SK-N-SH treated with all-trans-retinoic acid at 6 μM for 48 hours (cell line): ENCODE data around the gene IFT57.
A peak's percentile ranks its signal among the peaks of the same experiment; 100 is the strongest.

Source experiments
- ATAC-seq: fragments of 200-7000 bp; cut with Tn5 transposase; 3 replicates; pipeline ENCODE4 v1.9.1; 2020; ENCODE audit warnings: mild to moderate bottlenecking, moderate library complexity
- ARNTL ChIP-seq: fragments of 450-650 bp; formaldehyde crosslinking; IDR thresholded peaks from 2 replicates; pipeline ENCODE4 v1.5.0; 2020; ENCODE audit warnings: low read depth, mild to moderate bottlenecking, moderate library complexity, borderline replicate concordance
- BACH2 ChIP-seq: fragments of 250-450 bp; sonication (Bioruptor Pico); IDR thresholded peaks from 2 replicates; pipeline ENCODE4 v1.9.0; 2021; ENCODE audit warnings: mild to moderate bottlenecking, borderline replicate concordance
- CSDC2 ChIP-seq: fragments of 250-450 bp; sonication (Bioruptor Pico); IDR thresholded peaks from 2 replicates; pipeline ENCODE4 v1.5.0; 2020; ENCODE audit warnings: mild to moderate bottlenecking, moderate library complexity
- GLIS3 ChIP-seq: fragments of 250-450 bp; sonication (Bioruptor Pico); IDR thresholded peaks from 2 replicates; pipeline ENCODE4 v1.5.0; 2020; ENCODE audit warnings: mild to moderate bottlenecking, moderate library complexity
- ISL1 ChIP-seq: fragments of 250-450 bp; sonication (Bioruptor Pico); IDR thresholded peaks from 2 replicates; pipeline ENCODE4 v2.1.2; 2022; ENCODE audit warnings: mild to moderate bottlenecking, moderate library complexity
- OSR1 ChIP-seq: fragments of 250-450 bp; sonication (Bioruptor Pico); IDR thresholded peaks from 2 replicates; pipeline ENCODE4 v1.8.0; 2022; ENCODE audit warnings: moderate library complexity, mild to moderate bottlenecking, inconsistent platforms
- RARB ChIP-seq: fragments of 250-450 bp; sonication (Bioruptor Pico); IDR thresholded peaks from 2 replicates; pipeline ENCODE4 v1.8.0; 2021; ENCODE audit warnings: mild to moderate bottlenecking, moderate library complexity
- SNAI2 ChIP-seq: fragments of 250-450 bp; sonication (Bioruptor Pico); IDR thresholded peaks from 2 replicates; pipeline ENCODE4 v1.5.0; 2020; ENCODE audit warnings: mild to moderate bottlenecking, moderate library complexity
- TCF4 ChIP-seq: fragments of 250-450 bp; sonication (Bioruptor Pico); IDR thresholded peaks from 2 replicates; pipeline ENCODE4 v1.8.0; 2021; ENCODE audit warnings: mild to moderate bottlenecking, moderate library complexity, borderline replicate concordance
- ZFP30 ChIP-seq: fragments of 450-650 bp; formaldehyde crosslinking; IDR thresholded peaks from 2 replicates; pipeline ENCODE4 v1.5.0; 2022; ENCODE audit warnings: mild to moderate bottlenecking, moderate library complexity
- ZNF565 ChIP-seq: fragments of 450-650 bp; formaldehyde crosslinking; conservative IDR thresholded peaks from 2 replicates; pipeline ENCODE4 v1.5.0; 2020; ENCODE audit warnings: low read depth, mild to moderate bottlenecking, moderate library complexity
- ZNF8 ChIP-seq: fragments of 450-650 bp; formaldehyde crosslinking; IDR thresholded peaks from 2 replicates; pipeline ENCODE4 v1.5.0; 2020; ENCODE audit warnings: mild to moderate bottlenecking, moderate library complexity
- TF ChIP-seq, protein P1 (sequence below): fragments of 250-450 bp; sonication (Bioruptor Pico); IDR thresholded peaks from 2 replicates; pipeline ENCODE4 v1.5.0; 2020; ENCODE audit warnings: mild to moderate bottlenecking, moderate library complexity
- TF ChIP-seq, protein P2 (sequence below): fragments of 250-450 bp; sonication (Bioruptor Pico); IDR thresholded peaks from 2 replicates; pipeline ENCODE4 v1.5.1; 2021; ENCODE audit warnings: mild to moderate bottlenecking, moderate library complexity
- TF ChIP-seq, protein P3 (sequence below): fragments of 250-450 bp; sonication (Bioruptor Pico); IDR thresholded peaks from 2 replicates; pipeline ENCODE4 v1.8.0; 2020; ENCODE audit warnings: mild to moderate bottlenecking, moderate library complexity, borderline replicate concordance
- TF ChIP-seq, protein P4 (sequence below): fragments of 250-450 bp; sonication (Bioruptor Pico); IDR thresholded peaks from 2 replicates; pipeline ENCODE4 v1.8.0; 2021; ENCODE audit warnings: low read depth, mild to moderate bottlenecking, moderate library complexity, borderline replicate concordance

The IFT57 gene

DNA sequence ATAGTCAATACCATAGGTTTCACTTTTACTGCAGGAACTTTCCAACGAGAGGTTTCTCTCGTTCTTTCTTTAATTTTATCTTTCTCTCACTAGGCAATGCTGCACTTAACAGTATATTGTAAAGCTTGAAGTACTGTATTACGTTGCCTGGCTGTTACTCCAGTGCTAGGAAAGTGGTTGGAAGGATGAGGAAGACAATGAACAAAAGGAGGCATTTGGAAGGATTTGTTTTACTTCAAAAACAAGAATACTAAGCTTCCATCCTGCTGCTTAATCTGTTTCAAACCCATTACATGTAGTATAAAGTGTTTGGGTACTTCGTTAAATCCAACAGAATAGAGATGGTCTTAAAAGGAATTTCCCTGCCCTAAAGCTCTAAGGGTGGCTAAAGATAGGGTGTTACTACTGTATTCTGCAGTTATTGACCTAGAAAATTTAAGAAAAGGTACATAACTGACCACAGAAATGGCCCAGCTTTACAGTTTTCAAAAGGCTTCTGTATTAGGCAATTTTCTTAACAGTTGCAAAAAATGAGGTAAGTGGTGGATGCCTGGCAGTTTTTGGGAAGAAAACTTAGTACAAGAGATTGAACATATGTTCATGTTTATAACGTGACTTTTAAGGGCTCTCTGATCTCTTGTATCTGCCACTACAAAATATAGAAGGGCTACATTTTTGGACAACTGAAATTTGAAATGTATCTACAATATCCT lies 785 bp upstream of the IFT57 start:
- TF ChIP-seq, protein P1, sequence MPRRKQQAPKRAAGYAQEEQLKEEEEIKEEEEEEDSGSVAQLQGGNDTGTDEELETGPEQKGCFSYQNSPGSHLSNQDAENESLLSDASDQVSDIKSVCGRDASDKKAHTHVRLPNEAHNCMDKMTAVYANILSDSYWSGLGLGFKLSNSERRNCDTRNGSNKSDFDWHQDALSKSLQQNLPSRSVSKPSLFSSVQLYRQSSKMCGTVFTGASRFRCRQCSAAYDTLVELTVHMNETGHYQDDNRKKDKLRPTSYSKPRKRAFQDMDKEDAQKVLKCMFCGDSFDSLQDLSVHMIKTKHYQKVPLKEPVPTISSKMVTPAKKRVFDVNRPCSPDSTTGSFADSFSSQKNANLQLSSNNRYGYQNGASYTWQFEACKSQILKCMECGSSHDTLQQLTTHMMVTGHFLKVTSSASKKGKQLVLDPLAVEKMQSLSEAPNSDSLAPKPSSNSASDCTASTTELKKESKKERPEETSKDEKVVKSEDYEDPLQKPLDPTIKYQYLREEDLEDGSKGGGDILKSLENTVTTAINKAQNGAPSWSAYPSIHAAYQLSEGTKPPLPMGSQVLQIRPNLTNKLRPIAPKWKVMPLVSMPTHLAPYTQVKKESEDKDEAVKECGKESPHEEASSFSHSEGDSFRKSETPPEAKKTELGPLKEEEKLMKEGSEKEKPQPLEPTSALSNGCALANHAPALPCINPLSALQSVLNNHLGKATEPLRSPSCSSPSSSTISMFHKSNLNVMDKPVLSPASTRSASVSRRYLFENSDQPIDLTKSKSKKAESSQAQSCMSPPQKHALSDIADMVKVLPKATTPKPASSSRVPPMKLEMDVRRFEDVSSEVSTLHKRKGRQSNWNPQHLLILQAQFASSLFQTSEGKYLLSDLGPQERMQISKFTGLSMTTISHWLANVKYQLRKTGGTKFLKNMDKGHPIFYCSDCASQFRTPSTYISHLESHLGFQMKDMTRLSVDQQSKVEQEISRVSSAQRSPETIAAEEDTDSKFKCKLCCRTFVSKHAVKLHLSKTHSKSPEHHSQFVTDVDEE (CRISPR knock-in tag) = no peak
- no peak for TF ChIP-seq TCF4 (CRISPR knock-in tag)
- TF ChIP-seq ZNF8 (CRISPR knock-in tag) = no peak
- TF ChIP-seq CSDC2 (CRISPR knock-in tag) = no peak
- TF ChIP-seq, protein P2, sequence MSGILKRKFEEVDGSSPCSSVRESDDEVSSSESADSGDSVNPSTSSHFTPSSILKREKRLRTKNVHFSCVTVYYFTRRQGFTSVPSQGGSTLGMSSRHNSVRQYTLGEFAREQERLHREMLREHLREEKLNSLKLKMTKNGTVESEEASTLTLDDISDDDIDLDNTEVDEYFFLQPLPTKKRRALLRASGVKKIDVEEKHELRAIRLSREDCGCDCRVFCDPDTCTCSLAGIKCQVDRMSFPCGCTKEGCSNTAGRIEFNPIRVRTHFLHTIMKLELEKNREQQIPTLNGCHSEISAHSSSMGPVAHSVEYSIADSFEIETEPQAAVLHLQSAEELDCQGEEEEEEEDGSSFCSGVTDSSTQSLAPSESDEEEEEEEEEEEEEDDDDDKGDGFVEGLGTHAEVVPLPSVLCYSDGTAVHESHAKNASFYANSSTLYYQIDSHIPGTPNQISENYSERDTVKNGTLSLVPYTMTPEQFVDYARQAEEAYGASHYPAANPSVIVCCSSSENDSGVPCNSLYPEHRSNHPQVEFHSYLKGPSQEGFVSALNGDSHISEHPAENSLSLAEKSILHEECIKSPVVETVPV (CRISPR knock-in tag) = no peak
- TF ChIP-seq SNAI2 = no peak
- TF ChIP-seq RARB (CRISPR knock-in tag) = no peak
- no peak for TF ChIP-seq ISL1 (CRISPR knock-in tag)
- no peak for TF ChIP-seq BACH2
- peak; percentile 31 for ATAC-seq

DNA sequence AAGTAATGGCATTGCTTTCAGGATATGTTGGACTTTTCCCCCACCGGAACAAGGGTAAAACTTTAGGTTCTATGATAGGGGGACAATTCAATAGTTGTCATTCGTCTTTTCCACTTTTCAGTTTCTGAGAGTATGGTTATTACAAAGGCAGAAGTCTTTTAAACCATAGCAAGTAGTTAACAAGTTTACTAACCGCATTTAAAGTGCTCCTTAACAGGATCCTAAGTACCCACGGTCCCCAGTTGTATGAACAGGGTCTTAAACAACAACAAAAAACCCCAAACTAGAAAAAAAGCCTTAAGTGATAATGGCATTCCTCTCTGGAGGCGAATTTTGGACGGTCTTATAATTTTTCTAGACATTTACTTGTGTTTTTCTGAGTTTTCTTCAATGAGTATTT lies 831 bp downstream of the IFT57 start:
- no peak for ATAC-seq
- no peak for TF ChIP-seq TCF4 (CRISPR knock-in tag)
- TF ChIP-seq, protein P1 (CRISPR knock-in tag) = no peak
- TF ChIP-seq, all 23 proteins: peak for 0

DNA sequence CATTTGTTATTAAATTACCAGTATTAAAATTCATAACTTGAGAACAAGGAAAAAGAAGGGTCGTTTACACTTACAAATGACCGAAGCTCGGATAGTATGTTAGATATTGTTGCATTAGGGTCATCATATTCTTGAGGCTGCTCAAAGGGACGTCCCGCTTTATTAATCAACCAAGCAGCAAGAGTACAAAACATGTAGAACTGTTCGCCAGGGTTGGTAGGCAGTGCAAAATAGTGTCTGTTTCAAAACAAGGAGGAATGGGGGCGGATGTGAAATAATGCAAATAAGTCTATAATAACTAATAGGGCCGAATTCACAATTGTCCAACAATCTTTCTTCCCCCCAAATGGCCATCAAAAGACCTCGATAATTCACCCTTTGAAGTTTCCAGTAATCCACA lies 2.9 kb downstream of the IFT57 start:
- TF ChIP-seq SNAI2 (no peak), RARB (CRISPR knock-in tag) (no peak), ARNTL (CRISPR knock-in tag) (no peak)
- TF ChIP-seq, protein P3, sequence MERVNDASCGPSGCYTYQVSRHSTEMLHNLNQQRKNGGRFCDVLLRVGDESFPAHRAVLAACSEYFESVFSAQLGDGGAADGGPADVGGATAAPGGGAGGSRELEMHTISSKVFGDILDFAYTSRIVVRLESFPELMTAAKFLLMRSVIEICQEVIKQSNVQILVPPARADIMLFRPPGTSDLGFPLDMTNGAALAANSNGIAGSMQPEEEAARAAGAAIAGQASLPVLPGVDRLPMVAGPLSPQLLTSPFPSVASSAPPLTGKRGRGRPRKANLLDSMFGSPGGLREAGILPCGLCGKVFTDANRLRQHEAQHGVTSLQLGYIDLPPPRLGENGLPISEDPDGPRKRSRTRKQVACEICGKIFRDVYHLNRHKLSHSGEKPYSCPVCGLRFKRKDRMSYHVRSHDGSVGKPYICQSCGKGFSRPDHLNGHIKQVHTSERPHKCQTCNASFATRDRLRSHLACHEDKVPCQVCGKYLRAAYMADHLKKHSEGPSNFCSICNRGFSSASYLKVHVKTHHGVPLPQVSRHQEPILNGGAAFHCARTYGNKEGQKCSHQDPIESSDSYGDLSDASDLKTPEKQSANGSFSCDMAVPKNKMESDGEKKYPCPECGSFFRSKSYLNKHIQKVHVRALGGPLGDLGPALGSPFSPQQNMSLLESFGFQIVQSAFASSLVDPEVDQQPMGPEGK = no peak
- ATAC-seq = no peak

DNA sequence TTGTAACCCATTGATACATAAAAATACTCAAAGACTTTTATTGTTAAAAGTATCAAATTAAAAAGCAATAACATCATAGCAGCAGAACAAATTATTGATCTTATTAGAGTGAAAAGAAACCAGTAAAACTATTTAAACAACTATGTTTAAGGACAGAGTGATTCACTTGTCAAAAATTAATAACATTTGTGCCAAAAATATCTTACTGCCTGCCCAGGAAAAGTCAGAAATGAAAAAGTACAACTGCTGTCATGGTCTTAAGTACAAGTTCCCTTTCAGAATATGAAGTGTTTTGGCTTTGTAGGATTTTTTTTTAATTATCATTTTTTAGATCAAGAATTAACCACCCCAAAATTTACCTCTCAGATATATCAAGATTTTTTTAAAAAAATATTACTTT lies 3.4 kb downstream of the IFT57 start:
- ATAC-seq = no peak
- TF ChIP-seq ZFP30 (CRISPR knock-in tag) = no peak
- no peak for TF ChIP-seq OSR1 (CRISPR knock-in tag)
- TF ChIP-seq ZNF8 (CRISPR knock-in tag) = no peak

DNA sequence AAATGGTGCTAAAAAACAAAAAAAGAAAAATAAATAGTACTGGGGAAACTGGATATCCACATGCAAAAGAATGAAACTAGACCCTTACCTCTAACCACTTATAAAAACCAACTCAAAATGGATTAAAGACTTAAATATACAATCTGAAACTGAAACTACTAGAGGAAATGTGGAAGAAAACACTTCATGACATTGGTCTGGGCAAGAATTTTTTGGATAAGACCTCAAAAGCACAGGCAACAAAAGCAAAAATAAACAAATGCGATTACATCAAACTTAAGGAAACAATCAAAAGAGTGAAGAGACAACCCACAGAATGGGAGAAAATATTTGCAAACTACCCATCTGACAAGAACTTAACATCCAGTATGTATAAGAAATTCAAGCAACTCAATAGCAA lies 6.4 kb downstream of the IFT57 start:
- TF ChIP-seq GLIS3 (CRISPR knock-in tag) = no peak
- TF ChIP-seq, protein P4, sequence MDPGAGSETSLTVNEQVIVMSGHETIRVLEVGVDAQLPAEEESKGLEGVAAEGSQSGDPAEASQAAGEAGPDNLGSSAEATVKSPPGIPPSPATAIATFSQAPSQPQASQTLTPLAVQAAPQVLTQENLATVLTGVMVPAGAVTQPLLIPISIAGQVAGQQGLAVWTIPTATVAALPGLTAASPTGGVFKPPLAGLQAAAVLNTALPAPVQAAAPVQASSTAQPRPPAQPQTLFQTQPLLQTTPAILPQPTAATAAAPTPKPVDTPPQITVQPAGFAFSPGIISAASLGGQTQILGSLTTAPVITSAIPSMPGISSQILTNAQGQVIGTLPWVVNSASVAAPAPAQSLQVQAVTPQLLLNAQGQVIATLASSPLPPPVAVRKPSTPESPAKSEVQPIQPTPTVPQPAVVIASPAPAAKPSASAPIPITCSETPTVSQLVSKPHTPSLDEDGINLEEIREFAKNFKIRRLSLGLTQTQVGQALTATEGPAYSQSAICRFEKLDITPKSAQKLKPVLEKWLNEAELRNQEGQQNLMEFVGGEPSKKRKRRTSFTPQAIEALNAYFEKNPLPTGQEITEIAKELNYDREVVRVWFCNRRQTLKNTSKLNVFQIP = no peak
- TF ChIP-seq, protein P1 (CRISPR knock-in tag) = no peak
- TF ChIP-seq ZNF565 (CRISPR knock-in tag) = no peak
- no peak for TF ChIP-seq BACH2
- no peak for ATAC-seq
